Mucosa of rectum (tissue), 2 donors: ENCODE data around the gene CACNA2D2.

Experiments used
- H3K27ac ChIP-seq, 2 donors: one replicate each; pipeline ENCODE4 v1.7.0; 2013; ENCODE audit warnings: inconsistent platforms in 2 of 2, low read depth in 2 of 2, low read length in 2 of 2
- H3K27me3 ChIP-seq, 2 donors: one replicate each; pipeline ENCODE4 v1.7.0; 2013; ENCODE audit warnings: low read length in 2 of 2; ENCODE audit not compliant: control insufficient read depth in 2 of 2, insufficient read depth in 2 of 2
- H3K36me3 ChIP-seq, 2 donors: one replicate each; pipeline ENCODE4 v1.7.0; 2013; ENCODE audit warnings: low read length in 2 of 2; ENCODE audit not compliant: control insufficient read depth in 2 of 2, insufficient read depth in 2 of 2
- H3K4me1 ChIP-seq, 2 donors: one replicate each; pipeline ENCODE4 v1.7.0; 2013; ENCODE audit warnings: low read length in 2 of 2, mild to moderate bottlenecking in 1 of 2; ENCODE audit not compliant: control insufficient read depth in 2 of 2, insufficient read depth in 2 of 2
- H3K4me3 ChIP-seq, 2 donors: one replicate each; pipeline ENCODE4 v1.7.0; 2013; ENCODE audit warnings: low read length in 2 of 2
- H3K9ac ChIP-seq, 2 donors: one replicate each; pipeline ENCODE4 v1.7.0; 2013; ENCODE audit warnings: low read length in 2 of 2, low read depth in 1 of 2, mild to moderate bottlenecking in 1 of 2
- H3K9me3 ChIP-seq, 2 donors: one replicate each; pipeline ENCODE4 v1.7.0; 2013; ENCODE audit warnings: low read length in 2 of 2; ENCODE audit not compliant: control insufficient read depth in 2 of 2
- donor health status: healthy.
- donor health status: Normal muscosa, but diverticular disease.

CACNA2D2 gene

DNA sequence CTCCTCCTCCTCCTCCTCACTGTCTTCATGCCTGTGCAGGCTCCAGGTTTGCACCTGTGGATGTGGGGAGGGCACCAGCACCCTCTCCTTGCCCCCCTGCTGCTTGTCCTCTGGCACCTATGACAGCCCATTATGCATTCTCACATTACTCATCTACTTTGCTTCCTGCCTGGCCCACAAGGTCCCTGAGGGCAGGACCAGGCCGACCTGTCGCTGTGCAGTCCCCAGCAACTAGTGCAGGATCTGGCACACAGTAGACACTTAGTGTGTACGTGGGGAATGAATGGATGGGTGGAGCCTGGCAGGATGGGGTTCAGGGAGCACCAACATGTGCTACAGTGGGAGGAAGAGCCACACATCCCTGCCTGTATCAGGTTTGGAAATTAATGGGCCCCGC is 85.8 kb downstream of the CACNA2D2 start:
- Histone ChIP-seq H3K36me3 (no peaks in the 10 kb centered on the region), H3K9ac (no peak overlapping the region), H3K4me1 (no peaks in the 10 kb centered on the region), H3K9me3 (no peaks in the 10 kb centered on the region), H3K4me3 (no peak overlapping the region), H3K27ac (no peak overlapping the region), H3K27me3 (no peaks in the 10 kb centered on the region)

GRCh38 chr3:50416736-50417636 is 86.4 kb downstream of the CACNA2D2 start:
- Histone ChIP-seq H3K36me3 (no peaks in the 10 kb centered on the region), H3K9me3 (no peaks in the 10 kb centered on the region), H3K4me1 (no peaks in the 10 kb centered on the region)

GRCh38 chr3:50415816-50416215 is 87.6 kb downstream of the CACNA2D2 start:
- Histone ChIP-seq H3K27ac (no peak overlapping the region), H3K36me3 (no peaks in the 10 kb centered on the region), H3K9me3 (no peaks in the 10 kb centered on the region), H3K9ac (no peak overlapping the region), H3K4me1 (no peaks in the 10 kb centered on the region), H3K27me3 (no peaks in the 10 kb centered on the region), H3K4me3 (no peak overlapping the region)

More at GRCh38 chr3:50416736-50417636, 86.4 kb downstream of the CACNA2D2 start:
- H3K27ac ChIP-seq, result no peak overlapping the region
- no peaks in the 10 kb centered on the region for H3K27me3 ChIP-seq
- no peak overlapping the region for H3K9ac ChIP-seq
- no peak overlapping the region for H3K4me3 ChIP-seq

DNA sequence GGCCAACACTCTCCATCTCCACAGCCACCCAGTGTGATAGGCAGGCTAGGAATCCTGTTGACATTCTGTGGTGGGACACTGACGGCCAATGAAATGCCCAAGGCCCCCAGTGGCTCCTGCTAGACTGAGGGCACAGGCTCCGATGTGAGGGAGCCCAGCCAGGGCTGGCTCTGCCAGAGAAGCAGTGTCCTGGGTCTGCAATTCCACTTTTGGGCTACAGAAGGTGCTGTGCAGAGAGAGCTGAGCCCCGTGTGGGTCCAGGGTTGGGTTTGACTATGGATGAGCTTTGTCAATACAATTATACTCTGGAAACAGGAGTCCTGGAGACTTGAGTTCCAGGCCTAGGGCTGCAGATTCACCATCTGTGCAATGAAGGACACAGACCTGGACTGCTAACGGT is 88.4 kb downstream of the CACNA2D2 start:
- Histone ChIP-seq H3K9ac (no peak overlapping the region), H3K4me1 (no peaks in the 10 kb centered on the region), H3K4me3 (no peak overlapping the region), H3K27me3 (no peaks in the 10 kb centered on the region), H3K36me3 (no peaks in the 10 kb centered on the region), H3K9me3 (no peaks in the 10 kb centered on the region), H3K27ac (no peak overlapping the region)

- Histone ChIP-seq H3K9ac (no peak overlapping the region), H3K27me3 (no peaks in the 10 kb centered on the region), H3K4me1 (no peaks in the 10 kb centered on the region), H3K4me3 (no peak overlapping the region), H3K27ac (no peak overlapping the region), H3K36me3 (no peaks in the 10 kb centered on the region), H3K9me3 (no peaks in the 10 kb centered on the region)
Observed at GRCh38 chr3:50414616-50415015, 88.8 kb downstream of the CACNA2D2 start.

GRCh38 chr3:50412231-50412754 is 91.1 kb downstream of the CACNA2D2 start:
- no peaks in the 10 kb centered on the region for H3K4me1 ChIP-seq
- H3K9me3 ChIP-seq, result no peaks in the 10 kb centered on the region
- H3K27me3 ChIP-seq, result no peaks in the 10 kb centered on the region
- H3K36me3 ChIP-seq, result no peaks in the 10 kb centered on the region
- H3K4me3 ChIP-seq, result no peak overlapping the region
- no peak overlapping the region for H3K9ac ChIP-seq
- H3K27ac ChIP-seq, result no peak overlapping the region

DNA sequence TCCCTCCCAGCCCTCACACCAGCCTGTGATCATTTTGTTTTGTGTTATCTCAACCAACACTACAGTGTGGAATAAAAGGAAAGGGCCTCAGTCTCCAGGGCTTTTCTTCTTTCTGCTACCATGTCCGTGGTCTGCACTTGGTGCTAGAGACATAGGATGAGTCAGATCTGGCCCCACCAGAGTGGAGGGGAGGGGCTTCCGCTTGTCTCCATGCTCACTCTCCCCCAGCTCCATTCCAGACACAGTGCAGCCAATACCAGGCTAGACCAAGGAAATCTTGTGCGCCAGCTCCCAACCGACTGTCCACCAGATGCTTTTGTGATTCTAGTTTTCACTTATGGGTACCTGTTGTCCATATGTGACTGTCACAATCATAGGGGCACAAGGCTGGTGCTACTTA is 92.2 kb downstream of the CACNA2D2 start:
- Histone ChIP-seq H3K36me3 (no peaks in the 10 kb centered on the region), H3K27ac (no peak overlapping the region), H3K4me3 (no peak overlapping the region), H3K9me3 (no peaks in the 10 kb centered on the region), H3K9ac (no peak overlapping the region), H3K4me1 (no peaks in the 10 kb centered on the region), H3K27me3 (no peaks in the 10 kb centered on the region)

DNA sequence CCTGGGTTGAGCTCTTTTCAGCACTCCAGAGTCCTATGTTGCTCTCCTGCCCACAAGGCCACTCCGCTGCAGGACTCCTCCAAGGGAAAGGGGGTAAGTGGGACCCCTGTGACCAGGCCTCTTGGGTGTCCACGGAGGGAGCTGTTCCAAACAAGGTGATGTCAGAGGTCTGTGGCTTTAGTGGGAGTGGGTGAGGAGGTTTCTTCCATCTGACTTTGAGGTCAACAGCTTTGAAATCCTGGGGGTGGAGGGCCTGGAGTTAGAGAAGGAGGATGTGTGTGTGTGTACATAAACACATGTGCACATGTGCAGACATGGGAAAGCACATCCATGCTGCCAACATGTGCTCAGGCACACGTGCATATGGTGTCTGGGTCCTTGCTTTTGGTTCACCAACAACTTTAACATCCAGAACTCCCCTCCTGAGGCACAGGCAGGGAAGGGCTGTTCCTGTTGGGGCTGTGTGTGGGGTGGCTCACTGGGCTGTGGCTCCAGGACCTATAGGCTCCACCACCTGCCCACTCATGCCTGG is 92.8 kb downstream of the CACNA2D2 start:
- Histone ChIP-seq H3K27me3 (no peaks in the 10 kb centered on the region), H3K4me1 (no peaks in the 10 kb centered on the region), H3K36me3 (no peaks in the 10 kb centered on the region), H3K27ac (no peak overlapping the region), H3K9me3 (no peaks in the 10 kb centered on the region), H3K4me3 (no peak overlapping the region), H3K9ac (no peak overlapping the region)

DNA sequence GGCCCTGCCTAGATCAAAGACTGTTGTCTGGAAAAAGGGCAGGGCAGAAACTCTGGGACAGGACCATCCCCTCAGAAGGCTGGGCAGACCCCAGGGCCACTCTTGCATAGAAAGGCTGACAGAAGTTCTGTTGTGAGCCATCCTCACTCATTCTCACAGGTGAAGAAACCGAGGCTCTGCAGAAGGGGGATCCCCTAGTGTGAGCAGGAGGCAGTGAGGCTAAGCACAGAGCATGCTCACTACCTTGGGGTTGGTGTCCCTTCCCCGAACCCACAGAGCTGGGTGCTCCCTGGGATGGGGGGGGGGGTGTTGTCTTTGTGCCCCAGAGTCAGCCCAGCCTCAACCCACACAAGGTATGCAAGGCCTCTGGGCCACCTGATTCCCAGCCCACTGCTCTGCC is 93.2 kb downstream of the CACNA2D2 start:
- Histone ChIP-seq H3K9me3 (no peaks in the 10 kb centered on the region), H3K9ac (no peak overlapping the region), H3K4me1 (no peaks in the 10 kb centered on the region), H3K27ac (no peak overlapping the region), H3K27me3 (no peaks in the 10 kb centered on the region), H3K4me3 (no peak overlapping the region), H3K36me3 (no peaks in the 10 kb centered on the region)

- H3K27ac ChIP-seq, result no peak overlapping the region
- no peaks in the 10 kb centered on the region for H3K36me3 ChIP-seq
- H3K9me3 ChIP-seq, result no peaks in the 10 kb centered on the region
- no peak overlapping the region for H3K4me3 ChIP-seq
- H3K4me1 ChIP-seq, result no peaks in the 10 kb centered on the region
- no peaks in the 10 kb centered on the region for H3K27me3 ChIP-seq
- H3K9ac ChIP-seq, result no peak overlapping the region
Observed at GRCh38 chr3:50408443-50408944, 94.9 kb downstream of the CACNA2D2 start.
